HS-5 (cell line): Measurements from ENCODE around the gene C15orf39.

Experiments used
- DNase-seq: peaks from one replicate; pipeline ENCODE4 v3.0.0-alpha.2; 2012; ENCODE audit warnings: low read depth

Gene C15orf39

DNA sequence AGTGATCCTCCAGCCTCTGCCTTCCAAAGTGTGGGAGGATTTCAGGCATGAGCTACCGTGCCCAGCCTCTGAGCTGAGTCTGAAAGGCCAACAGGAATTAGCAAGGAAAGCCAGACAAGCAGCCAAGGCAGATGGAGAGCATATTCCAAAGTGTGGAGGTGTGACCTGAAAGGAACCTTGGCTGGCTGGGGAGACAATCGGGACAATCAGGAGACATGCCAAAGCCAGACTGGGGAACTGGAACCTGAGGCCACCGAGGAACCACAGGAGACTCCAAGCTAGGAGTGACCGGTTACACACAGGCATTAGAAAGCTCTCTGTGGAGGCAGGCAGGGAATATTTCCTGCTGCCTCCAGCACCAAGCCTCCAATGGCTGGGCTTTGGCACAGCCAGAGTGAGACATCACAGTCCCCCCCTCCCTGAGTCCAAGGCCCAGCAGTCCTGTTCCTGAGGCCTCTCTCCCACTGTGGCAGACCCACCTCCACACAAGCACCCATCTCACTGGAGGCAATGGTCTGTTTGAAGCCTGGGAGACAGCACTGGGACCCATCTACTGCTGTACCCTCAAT, 4.5 kb upstream of the C15orf39 start:
- no peak for DNase-seq

DNA sequence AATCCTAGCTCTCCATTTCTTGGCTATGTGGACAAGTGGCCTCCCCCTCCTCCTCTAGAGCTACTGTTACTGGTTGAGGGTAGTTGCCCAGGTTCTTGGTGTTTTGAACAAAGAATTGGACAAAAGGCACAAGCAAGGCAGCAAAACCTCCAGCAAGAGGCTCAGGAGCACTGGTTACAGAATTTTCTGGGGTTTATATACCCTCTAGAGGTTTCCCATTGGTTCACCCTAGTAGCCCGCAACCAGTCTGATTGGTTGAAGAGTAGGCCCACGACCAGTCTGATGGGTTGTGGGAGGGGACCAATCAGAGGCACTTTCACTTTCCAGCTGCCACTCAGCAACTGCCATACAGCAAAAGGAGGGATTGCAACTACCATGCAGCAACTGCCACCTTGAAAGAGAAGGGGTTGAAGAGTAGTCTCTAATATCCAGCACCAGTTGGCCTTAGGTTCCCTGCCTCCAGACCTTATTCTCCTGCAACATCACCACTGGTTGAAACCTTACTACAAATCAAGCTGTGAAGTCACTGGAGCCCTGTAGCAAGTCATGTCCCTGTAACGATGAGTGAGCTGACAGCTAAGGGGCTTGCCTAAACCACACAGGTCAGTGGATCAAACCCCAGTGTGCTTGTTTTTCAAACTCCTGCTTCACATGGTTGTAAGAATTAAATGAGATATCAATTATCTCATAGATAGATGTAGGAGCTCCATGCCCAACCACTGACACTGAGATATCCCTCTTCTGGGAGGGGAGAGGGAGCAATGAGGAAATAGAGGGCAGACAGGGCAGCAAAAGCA, 2.9 kb upstream of the C15orf39 start:
- no peak for DNase-seq

DNA sequence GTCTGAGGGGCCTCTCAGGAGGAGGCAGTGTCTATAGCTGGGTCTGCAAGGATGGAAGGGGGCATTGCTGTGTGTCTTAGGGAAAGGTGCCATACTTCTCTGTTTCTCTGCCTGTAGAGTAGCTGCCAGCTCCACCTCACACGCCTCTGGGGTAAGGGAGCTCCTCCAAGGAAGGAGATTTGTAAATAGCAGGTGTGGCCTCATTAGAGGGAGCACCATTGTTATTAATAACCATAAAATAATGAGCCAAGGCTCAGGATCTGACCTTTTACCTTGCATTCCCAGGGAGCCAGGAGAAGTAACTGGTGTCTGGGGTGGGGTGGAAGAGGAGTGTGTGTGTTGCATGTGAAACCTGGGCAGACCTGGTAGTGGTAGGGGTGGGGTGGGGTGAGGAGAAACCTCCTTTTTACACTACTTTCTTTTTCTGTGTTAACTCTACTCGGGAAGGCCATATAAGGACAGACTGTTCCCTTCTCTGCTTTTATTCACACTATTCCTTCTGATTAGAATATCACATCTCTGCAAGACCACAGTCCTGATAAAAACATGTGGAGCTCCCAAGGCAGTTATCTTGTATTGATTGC, 2.2 kb upstream of the C15orf39 start:
- DNase-seq: no peak

DNA sequence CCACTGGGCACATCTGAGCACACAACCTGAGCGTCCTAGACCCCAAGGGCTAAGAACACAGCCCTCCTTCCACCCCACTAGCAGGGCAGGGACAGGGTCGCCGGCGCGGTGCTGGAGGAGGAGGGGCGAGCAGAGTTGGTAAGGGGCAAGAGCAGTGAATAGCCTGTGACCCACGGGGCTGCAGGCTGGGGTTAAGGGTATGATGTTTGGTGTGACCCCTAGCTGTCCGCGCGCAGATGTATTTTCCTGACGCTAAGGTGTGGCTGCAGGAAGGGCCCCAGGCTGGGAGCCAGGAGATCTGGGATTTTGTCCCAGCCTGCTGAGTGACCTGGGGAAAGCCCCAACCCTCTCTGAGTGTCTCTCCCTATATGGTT, 1.3 kb upstream of the C15orf39 start:
- no peak for DNase-seq

DNA sequence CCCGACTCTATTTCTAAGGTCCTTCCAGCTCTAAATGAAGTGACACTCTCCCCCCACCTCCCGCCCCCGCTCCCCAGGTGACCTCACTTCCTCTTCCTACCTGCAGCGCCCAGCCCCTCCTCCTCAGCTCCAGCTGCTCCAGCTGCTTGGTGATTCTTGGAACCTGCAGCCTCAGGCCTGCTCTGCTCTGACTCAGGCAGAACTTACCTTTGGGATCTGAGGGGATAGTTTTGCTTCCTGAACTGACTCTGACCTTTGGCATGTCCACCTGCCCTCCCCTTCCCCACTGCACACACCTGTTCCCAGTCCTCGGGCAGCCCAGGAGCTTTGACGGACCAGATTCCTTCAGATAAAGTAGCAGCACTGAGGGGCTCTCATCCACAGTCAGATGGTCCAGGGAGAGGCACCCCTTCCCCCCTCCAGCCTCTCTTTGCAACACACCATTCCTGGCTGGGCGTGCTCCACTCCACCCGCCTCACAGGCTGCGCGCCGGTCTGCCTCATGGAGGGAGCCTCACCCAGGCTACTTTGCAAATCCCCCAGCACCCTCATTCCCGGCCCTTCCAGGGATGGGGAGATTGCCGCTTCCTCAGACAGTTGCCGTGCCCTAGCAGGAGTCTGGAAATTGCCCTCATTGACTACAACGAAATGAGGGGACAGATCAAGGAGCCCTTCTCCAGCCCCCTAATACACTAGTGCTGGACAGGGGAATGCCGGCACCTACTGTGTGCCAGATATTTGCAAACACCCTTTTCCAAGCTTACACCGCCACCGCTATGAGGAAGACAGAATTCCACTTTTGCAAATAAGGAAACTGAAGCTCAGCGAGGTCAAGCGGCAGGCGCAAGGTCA, 692 bp upstream of the C15orf39 start:
- DNase-seq: no peak

DNA sequence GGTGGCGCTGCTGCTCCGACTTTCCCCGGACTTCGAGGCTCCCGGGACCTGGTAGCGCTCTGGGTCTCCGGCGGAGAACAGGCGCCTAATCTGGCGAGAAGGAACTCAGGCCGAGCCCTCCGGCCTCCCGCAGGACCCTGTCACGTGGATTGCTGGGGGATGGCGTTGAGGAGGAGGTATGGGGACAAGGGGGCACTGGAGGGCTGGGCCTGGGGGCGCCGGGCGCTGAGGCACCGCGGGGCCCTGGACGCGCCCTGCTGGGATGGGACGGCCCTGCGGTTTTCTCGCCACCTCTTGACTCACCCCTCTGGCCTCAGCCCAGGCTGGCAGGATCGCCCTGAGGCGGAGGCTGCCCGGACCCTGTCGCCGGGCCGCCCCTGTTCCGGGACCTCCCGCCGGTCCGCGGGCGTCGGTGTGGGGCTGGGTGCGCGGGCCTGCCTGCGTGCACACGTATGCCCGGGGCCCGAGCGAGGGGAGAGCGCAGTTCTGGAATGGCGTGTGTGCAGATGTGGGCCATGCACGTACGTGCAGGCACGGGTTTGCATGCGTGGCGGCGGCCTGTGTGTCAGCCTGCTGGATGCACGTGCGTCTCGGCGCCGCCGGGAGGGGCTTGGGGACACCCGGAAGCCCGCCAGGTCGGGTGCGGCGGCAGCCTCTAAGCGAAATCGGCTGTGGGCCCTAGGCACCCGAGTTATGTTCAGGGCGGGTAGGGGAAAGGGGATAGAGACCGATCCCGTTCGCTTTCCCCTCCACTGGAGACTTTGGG, 752 bp downstream of the C15orf39 start:
- DNase-seq: no peak

DNA sequence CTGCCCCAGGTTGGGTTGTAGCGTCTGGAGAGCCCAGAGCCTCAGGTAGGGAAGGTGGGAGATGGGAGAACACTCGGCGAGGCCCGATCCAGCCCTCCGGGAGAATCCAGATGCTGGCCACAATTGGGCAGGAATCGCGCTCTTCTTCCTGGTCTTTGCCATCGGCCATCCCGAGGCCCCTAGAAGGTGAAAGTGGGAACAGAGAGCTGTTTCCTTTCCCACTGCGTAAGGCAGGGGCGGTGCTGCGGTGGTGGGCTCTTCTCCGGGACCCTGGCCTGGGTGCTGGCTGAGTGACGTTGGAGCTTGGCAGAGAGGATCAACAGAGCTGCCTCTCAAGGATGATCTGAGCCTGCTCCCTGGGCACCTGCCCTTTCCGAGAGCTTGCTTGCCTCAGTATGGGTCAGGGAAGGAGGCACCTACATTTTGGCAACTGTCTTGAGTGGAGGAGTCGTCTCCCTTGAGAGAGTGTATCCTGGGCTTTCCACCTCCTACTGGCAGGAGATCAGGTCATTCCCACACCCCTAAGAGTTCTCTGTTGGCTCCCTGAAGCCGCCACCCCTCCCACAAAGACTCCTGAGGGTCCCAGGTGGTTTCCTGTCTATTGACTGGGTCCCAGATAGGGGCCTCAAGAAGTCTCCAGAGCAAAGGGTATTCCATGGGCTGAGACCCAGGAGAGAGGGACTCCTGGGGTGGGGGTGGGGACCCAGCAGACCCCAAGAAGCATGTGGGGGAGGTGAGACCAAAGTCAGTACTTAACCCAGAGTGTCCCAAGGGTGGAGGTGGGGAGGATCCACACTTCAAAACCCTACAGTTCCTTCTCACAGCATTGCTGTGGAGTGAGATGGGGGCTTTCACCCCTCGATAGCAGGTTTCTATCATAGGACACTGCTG, 1.6 kb downstream of the C15orf39 start:
- DNase-seq: no peak

DNA sequence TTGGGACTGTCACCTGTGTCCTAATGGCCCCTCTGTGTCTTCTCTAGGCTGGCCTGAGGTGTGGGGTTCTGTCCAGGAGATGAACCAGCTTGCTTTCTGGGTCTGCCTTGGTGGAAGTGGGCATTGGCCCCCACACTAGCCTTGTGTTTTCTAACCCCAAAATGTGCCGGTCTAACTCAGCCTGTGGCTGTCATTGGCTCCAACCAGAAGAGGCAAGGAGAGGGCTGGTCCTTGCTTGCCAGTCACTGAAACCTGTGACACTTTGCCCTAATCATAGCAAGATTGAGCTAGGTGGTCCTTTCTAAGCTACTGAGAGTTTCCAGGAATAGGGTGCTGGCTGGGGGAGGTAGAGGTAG, 2.2 kb downstream of the C15orf39 start:
- DNase-seq: no peak

DNA sequence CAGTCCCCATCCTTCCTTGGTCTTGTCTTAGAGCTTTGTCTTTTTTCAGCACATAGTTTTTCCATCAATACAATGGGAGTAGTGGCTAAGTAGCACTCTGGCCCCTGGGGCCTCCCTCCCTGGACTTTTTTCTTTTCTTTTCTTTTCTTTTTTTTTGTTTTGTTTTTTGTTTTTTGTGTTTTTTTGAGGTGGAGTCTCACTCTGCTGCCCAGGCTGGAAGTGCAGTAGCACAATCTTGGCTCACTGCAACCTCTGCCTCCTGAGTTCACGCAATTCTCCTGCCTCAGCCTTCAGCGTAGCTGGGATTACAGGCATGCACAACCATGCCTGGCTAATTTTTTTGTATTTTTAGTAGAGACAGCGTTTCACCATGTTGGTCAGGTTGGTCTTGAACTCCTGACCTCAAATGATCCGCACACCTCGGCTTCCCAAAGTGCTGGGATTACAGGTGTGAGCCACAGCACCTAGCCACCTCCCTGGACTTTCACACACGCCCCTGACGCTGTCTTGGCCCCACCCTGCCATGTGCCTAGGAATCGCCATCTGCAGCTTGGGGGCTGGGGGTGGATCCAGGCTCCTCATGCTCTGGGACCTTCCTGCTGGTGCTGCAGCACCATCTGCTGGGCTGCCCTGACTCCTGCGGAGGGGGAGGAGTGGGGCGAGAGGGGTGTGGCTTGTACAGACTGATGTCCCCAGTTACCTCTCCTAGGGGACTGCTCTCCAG, 2.8 kb downstream of the C15orf39 start:
- DNase-seq: peak; percentile 61

DNA sequence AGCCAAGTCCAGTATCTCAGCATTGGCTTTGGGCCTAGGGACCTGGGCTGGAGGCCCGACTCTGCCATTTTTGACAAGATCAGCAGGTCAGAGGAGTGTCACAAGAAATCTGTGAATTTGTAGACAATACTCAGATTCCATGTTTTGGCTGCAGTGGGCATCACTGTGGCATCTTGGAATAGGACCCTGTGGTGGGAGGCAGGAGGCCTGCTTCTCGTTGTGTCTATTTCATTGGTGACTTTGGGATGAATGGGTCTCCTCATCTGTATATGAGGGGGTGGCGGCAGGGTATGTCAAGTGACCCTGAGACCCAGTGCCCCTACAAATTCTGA, 3.3 kb downstream of the C15orf39 start:
- no peak for DNase-seq

DNA sequence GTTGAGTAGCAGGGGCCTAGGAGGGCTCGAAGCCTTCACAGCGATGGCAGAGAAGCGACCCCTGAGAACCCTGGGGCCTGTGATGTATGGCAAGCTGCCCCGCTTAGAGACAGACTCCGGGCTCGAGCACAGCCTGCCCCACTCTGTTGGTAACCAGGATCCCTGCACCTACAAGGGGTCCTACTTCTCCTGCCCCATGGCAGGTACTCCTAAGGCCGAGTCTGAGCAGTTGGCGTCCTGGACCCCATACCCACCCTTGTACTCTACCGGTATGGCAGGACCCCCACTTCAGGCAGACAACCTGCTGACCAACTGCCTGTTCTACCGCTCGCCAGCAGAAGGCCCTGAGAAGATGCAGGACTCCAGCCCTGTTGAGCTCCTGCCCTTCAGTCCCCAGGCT, 4.3 kb downstream of the C15orf39 start:
- DNase-seq: no peak

DNA sequence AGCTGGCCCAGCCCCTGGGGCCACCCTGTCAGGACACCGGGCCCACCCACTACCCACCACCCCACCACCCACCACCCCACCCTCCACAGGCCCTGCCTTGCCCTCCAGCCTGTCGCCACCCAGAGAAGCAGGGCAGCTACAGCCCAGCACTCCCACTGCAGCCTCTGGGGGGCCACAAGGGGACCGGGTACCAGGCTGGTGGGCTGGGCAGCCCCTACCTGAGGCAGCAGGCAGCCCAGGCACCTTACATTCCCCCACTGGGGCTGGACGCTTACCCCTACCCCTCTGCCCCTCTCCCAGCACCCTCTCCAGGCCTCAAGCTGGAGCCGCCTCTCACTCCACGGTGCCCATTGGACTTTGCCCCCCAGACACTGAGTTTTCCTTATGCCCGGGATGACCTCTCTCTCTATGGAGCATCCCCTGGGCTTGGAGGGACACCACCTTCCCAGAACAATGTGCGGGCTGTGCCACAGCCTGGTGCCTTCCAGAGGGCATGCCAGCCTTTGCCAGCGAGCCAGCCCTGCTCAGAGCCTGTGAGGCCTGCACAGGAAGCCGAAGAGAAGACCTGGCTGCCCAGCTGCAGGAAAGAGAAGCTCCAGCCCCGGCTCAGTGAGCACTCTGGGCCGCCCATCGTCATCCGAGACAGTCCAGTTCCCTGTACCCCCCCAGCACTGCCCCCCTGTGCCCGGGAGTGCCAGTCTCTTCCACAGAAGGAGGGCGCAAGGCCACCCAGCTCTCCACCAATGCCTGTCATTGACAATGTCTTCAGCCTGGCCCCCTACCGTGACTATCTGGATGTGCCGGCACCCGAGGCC, 5.3 kb downstream of the C15orf39 start:
- DNase-seq: no peak

DNA sequence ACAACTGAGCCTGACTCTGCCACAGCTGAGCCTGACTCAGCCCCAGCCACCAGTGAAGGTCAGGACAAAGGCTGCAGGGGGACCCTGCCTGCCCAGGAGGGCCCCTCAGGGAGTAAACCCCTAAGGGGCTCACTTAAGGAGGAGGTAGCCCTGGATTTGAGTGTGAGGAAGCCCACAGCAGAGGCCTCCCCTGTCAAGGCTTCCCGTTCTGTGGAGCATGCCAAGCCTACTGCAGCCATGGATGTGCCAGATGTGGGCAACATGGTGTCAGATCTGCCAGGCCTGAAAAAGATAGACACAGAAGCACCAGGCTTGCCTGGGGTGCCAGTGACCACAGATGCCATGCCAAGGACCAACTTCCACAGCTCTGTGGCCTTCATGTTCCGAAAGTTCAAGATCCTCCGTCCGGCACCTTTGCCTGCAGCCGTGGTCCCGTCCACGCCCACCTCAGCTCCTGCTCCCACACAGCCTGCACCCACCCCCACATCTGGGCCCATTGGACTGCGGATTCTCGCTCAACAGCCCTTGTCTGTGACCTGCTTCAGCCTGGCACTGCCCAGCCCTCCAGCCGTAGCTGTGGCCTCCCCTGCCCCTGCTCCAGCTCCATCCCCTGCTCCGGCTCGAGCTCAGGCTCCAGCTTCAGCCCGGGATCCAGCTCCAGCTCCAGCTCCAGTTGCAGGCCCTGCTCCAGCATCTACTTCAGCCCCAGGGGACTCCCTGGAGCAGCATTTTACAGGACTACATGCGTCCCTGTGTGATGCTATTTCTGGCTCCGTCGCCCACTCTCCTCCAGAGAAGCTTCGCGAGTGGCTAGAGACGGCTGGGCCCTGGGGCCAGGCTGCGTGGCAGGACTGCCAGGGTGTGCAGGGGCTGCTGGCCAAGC, 6.2 kb downstream of the C15orf39 start:
- DNase-seq: no peak

DNA sequence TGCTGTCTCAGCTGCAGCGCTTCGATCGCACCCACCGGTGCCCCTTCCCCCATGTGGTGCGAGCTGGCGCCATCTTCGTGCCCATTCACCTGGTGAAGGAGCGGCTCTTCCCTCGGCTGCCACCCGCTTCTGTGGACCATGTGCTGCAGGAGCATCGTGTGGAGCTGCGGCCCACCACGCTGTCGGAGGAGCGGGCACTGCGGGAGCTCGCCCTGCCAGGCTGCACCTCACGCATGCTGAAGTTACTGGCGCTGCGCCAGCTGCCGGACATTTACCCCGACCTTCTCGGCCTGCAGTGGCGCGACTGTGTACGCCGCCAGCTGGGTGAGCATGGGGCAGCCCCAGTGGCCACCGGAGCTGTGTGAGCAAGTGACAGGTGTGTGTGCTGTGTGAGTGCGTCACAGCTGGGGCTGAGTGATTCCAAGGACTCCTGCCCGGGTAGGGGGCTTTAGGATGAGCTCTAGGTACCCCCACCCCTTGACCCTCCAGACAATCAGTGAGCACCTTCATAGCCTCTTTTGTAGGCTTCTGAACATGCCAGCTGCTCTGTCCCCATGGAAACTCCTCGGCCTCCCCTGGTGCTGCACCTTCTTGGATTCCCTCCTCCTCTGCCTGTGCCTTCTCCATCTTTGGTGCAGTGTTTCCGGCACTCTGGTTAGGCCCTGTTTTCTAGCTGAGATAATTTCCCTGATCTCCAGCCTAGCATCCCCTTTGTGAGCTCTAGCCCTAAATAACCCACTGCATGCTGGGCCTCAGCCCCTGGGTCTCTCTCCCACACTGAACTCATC, 7.0 kb downstream of the C15orf39 start:
- DNase-seq: no peak

DNA sequence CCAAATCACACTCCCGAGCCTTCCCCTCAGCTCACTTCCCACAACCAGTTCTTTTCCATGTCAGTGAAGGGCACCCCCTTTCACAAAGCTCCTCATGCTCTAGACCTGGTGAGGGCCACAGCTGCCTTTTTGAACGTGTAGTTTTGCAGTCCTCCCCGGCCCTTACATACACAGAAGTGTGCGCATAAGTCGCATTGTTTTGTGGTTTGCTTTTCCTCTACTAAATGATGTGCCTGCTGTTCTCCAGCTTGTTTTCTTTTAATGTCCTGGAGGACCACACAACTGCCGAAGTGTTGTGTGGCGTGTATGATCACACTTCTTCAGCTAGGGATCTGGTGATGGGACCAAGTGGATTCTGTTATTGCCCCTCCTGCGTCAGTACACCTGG, 7.6 kb downstream of the C15orf39 start:
- no peak for DNase-seq

DNA sequence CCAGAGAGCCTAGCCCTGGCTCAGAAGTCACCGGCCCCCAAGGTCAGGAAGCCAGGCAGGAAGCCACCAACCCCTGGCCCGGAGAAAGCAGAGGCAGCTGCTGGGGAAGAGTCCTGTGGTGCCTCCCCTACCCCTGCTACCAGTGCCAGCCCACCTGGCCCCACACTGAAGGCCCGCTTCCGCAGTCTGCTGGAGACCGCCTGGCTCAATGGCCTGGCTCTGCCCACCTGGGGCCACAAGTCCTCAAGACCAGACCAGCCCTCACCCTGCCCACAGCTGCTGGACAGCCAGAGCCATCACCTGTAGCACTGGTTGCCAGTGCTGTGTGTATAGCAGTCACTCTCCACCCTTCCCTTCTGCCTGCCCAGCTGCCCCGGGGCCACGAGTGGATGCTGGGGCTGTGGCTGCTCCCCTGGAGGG, 9.1 kb downstream of the C15orf39 start:
- DNase-seq: no peak

DNA sequence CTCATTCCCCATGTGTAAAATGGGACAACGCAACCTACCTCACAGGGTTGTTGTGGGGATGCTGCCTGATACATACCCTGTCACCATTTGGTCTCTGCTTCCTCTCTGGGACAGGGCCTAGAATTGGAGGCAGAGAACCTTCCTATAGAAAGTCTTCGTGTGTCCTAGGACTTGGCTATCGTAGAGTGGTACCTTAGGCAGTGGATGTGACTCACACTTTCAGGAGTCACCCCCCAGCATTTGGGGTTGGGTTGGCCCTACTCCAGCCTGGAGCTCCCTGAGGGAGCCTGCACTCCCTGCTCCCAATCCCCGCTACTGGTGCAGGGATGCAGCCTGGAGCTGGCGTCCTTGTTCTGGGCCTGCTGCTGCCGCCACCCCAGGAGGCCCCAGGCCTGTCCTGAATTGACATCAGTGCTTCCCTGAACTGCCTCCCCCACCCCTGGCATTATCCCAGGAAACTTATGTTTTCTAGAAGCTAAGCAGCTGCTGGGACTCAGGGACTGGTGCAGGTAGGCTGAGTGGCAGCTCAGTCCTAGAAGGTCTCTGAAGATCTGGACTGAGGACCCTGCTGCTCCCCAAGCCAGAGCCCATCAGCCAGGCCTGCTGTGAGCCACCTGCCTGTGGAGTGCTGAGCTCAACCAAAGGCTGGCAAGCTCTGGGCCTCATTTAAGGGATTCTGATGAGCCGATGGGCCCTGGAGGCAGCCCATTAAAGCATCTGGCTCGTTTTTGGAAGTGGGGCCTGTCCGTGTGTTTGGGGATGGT, 9.9 kb downstream of the C15orf39 start:
- DNase-seq: no peak
